GM21825 (cell line): ENCODE measurements around the gene UNCX.

Experiments used
- ATAC-seq: cut with Tn5 transposase; IDR thresholded peaks from one replicate; pipeline ENCODE4 v1.9.1; 2021; ENCODE audit warnings: mild to moderate bottlenecking, moderate library complexity; ENCODE audit not compliant: unreplicated experiment

The UNCX gene

DNA sequence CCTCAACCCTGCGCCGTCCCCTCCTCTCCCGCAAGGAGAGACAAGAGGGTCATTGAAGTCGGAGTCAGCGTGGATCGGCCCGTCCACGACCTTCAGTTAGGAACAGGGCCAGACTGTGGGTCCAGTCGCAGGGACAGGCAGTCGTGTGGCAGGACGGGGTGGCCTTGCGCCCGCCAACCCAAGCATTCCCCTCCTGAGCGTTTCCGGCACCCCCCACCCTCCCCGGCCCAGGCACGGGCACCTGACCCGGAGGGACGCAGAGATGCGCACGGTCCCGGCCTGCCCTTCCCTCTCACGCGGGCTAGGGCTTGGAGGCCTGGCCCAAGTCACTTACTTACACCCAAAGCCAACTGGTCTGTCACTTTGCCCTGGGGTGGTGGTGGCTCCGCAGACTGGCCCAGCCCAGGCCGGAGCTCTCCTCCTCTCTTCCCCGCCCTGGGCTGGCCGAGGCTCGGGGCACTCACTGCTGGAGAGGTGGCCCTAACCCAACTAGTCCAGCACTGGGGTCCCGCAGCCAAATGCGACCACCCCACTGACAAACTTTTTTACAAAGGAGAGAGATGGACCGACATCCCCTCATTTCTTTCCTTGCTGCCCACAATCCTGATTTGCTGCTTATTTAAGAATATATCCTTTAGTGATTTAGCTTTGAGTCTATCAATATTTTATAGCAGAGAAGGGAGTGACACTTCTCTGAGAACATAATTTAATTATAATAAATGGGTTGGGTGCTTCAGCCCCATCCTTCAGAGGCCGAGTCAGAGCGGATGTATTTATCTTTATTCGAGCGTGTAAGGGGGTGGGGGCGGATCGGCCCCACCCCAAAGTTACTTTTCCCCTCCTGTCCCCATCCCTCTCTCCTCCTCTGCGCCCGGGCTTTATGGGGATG, 1.2 kb upstream of the UNCX start:
- no peak for ATAC-seq

DNA sequence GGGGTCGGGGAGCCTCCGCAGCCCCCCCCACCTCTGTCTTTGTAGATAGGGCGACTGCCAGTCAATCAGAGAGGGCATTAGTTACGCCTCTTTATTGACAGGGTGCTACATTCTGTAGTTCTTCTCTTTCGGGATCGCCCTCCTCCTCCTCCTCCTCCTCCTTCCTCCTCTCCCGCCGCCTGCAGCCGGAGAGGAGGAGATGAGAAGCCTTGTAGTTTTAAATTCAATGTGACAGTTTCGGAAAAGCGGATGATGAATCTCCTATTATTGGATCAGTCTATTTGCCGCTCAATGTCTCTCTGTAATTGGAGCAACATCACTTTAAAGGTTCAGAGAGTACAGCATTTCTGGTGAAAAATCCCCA, 587 bp upstream of the UNCX start:
- ATAC-seq, result no peak

DNA sequence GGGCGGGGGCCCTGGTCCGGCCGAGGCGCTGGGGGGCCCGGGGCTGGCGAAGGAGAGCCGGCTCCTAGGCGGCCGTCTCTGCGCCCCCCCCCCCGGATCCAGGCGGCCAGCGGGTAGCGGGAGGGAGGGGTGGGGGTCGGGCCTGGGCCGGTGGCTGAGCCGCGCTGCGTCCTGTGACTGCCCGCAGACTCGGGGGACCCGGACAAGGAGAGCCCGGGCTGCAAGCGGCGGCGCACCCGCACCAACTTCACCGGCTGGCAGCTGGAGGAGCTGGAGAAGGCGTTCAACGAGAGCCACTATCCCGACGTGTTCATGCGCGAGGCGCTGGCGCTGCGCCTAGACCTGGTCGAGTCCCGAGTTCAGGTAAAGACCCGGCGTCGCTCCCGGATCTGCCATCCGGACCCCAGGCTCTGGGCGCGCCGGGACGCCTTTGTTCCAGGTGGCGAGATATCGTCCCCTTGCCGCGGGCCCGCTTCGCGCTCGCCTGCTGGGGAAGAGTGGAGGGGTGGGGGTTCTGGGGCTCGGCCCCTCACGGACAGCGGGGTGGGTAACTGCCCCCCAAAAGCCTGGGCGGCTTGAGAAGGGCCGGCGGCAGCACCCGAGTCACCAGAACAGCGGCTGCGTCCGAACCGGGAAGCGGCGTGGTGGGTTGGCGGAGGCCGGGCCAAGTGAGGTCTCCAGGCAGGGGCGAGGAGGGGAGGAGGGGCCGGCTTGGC, 819 bp downstream of the UNCX start:
- ATAC-seq, result no peak

DNA sequence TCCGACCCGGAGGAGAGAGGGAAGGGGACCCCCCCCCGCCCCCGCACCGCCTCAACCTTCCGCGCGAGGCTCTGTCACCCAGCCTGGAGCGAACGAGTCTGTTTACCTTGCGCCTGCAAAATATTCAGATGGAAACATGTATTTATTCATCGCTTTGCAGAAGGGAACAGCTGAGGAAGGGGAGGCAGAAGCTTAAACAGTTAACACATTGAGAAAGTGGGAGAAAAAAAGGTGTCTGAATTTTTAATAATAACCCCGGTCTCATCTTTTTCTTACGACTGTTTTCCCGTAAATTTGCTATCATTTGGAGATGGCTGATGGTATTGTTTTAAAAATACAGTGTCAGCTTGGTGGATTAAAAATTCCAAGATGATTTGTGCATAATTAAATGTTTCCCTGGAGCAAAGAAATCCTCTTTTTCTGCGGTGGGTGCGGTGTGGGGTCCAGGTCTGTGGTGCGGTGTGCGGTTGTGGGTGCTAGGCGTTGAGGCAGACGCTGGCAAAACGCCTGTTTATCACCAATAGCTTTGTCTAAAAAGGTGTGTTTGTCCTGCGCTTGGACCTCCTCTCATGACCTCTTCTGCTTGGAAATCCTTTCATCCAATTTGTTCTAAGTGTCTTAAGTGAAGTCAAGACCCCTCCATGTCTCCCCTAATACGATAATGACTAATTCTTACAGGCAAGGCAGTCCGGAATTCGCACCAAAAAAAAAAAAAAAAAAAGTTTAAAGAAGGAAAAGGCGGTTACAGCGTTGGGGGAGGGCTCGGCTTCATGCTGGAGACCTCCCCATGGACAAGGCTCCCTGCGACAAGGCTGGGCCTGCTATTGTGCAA, 1.6 kb downstream of the UNCX start:
- no peak for ATAC-seq

DNA sequence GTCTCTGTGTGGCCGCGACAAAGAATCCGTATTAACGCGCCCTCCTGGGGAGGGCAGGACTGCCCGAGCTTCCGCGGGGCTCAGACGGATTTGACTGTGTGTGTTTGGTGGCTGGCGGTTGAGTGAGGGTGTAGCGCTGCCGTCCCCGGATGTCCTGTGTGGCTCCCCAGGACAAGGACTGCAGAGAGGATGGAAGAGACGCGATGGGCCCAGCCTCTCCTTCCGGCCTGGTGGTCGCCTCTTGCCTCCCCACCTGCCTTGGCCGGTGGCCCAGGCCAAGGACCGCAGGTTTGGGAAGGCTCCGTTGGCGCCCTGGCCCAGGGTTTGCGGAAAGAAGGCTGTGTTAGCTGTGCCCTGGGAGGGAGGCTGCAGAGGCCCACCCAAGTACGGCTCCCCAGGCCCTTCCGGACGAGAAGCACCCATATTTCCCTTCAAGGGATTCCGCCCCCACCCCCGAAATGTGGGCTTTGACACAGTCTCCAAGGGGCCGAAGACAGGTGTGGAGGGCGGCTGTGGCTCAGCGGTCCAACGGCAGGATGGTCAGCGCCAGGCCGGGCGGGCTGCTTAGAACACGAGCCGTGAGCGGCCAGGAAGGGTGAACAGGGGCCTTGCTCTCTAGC, 2.3 kb downstream of the UNCX start:
- ATAC-seq, result no peak

DNA sequence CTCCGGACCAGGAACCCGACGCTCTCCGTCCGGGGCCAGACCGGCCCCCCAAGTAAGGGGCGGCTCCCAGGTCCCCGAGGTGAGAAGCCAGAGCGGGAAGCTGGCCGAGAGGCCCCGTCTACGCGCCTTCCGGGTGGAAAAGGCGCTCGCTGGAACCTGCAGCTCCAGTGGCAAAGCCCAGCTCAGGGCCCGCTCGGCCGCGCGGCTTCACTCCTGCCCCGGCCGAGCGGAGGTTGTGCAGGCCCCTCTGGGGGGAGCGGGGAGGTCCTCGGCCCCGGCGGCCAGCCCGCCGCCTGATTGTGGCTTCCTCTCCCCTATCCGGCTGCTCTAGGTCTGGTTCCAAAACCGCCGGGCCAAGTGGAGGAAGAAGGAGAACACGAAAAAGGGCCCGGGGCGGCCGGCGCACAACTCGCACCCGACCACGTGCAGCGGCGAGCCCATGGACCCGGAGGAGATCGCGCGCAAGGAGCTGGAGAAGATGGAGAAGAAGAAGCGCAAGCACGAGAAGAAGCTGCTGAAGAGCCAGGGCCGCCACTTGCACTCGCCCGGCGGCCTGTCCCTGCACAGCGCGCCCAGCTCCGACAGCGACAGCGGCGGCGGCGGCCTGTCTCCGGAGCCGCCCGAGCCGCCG, 2.9 kb downstream of the UNCX start:
- ATAC-seq, result no peak

DNA sequence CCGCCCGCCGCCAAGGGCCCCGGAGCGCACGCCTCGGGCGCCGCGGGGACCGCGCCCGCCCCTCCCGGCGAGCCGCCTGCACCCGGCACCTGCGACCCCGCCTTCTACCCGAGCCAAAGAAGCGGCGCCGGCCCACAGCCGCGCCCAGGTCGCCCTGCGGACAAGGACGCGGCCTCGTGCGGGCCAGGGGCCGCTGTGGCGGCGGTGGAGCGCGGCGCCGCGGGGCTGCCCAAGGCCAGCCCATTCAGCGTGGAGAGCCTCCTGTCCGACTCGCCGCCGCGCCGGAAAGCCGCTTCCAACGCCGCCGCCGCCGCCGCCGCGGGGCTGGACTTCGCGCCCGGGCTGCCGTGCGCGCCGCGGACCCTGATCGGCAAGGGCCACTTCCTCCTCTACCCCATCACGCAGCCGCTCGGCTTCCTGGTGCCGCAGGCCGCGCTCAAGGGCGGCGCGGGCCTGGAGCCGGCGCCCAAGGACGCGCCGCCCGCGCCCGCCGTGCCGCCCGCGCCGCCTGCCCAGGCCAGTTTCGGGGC, 3.5 kb downstream of the UNCX start:
- no peak for ATAC-seq

DNA sequence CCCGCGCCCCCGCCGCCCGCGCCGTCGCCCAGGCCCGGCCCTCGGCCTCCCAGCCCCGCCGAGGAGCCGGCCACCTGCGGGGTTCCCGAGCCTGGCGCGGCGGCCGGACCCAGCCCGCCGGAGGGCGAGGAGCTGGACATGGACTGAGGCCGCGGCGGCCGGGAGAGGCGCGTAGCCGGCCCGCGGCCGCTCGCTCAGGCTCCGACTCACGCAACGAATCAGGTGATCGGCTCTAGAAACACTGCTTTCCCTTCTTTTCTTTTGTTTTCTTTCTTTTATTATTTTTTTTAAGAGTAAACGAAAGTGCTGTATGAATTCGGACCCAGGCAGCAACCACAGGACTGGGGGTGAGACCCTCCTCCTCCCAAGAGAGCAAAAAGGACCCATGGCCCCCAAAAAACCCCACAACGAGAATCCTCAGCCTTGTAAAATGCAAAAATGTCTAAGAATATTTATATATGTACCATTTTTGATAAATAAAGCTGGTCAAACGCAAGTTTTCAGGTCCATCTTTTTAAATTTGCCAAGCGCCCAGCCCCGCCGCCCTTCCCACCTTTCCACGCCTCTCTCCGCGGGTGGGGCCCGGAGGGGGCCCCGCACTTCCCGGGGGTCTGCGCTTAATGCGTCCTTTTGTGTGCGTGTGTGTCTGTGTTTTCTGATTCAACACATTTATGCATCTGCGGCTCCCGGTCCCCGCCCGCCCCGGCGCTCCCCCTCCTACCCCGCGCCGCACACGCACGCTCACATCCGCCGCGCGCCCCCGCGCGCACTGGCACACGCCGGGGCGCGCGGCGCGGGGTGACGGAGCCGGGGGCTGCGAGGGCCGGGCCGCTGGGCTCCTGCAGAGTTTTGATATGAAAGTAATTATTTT, 4.4 kb downstream of the UNCX start:
- no peak for ATAC-seq

DNA sequence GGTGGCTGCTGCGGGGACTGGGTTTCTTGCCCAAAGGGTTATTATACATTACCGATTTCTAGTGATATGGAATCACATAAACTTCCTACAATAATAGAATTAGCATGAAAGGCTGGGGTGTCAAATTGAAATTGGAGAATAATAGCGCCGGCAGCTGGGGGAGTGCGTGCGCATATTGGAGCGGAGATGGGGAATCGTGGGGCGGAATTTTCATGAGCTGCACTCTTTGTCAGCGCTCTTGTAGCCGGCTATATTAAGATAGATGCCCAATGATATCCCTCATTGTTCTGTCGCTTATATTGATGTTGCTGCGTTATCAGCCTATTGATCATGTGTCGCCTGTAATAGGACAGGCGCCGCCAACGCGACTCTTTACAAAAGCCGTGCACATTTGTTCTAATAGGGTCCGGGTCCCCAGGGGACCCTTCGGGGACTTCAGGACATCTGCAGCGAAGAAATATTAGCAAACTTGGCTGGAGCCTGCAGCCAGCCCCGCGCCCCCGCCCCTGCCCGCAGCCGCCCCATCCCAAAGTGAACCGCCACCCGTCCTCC, 5.1 kb downstream of the UNCX start:
- ATAC-seq, result no peak

DNA sequence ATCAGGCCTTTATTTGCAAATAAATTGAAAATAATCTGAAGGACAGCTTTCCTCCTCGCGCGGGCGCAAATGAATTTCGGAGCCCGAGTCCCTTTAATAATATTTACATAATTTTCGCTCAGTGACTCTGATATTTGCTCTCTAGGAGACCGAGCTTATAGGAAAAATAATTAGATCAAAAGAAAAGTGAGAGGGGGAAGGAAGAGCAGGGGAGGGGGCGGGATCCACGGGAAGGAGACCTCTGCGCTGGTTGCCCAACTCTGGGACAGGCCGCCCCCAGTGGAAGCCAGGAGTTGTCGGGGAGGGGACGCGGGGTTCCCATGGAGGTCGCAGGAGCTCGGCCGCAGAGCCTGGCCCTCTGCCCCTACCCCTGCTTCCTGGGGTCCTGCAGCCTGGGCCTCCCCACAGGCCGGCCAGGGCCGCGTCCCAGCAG, 5.8 kb downstream of the UNCX start:
- no peak for ATAC-seq

DNA sequence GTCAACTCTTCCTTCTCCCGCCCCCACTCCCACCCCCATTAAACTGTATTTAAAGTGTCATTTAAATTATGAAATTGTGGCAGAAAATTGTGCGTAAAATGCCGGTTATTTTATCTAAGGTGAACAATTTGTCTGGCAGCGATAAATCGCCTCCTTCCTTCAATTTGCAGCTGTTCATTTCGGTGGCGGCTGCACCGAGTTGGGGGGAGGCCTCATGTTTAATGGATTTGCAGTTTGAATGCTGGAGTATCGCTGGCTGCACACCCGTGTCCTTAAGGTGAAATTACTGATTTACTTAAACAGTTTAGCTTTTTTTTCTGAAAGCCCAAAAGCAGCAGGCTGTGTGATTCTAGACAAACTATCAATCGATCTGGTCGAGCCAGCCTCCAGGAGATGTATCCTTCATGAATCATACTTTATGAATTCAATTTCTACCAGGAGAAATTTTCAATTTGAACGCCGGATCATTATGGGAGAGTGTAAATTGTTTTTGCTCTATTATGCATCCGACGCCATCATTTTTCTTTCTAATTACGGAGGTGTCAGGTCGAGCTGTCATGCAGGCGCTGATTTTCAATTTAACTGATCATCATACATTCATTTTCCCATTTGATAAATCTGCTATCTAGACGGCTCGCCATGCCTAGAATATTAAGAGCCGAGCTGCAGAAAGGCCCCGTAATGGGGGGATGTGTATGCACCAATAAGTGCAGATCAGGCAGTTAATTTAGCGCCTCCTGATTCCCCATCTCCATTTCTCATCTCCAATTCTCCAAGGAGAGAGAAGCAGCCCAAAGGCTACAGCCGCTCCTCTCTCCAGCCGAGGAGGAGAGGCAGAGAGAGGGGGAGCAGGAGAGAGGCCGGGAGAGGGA, 6.5 kb downstream of the UNCX start:
- no peak for ATAC-seq

DNA sequence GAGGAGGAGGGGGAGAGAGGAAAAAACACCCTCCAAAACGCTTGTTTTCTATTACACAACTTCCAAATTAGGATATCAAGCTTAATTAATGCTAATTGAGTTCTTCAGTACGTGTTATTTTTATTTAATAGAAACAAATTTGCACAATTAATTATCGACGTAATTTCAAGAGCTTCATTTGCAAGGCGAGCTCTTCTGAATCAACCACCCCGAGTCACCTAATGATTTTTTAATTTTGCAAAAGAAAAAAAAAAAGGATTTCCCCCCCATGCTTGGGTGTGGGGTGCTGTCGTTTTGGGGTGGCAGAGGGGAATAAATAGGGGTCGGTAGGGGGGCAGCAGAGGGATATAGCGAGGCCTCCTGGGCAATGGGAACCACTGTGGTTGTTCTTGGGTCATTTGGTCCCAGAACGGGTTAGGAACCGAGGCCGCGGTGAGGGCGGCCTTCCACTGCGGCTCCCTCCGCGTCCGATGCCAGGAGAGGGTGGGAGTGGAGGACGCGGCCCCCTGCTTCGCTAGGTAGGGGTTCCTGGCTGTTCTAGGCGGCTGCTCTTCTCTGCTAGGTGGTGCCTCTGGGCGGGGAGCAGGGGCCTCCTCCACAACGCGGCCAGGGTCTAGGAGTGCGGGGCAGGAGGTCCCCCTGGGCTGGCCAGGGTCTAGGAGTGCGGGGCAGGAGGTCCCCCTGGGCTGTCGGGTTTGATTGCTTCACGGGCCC, 7.3 kb downstream of the UNCX start:
- ATAC-seq, result no peak

DNA sequence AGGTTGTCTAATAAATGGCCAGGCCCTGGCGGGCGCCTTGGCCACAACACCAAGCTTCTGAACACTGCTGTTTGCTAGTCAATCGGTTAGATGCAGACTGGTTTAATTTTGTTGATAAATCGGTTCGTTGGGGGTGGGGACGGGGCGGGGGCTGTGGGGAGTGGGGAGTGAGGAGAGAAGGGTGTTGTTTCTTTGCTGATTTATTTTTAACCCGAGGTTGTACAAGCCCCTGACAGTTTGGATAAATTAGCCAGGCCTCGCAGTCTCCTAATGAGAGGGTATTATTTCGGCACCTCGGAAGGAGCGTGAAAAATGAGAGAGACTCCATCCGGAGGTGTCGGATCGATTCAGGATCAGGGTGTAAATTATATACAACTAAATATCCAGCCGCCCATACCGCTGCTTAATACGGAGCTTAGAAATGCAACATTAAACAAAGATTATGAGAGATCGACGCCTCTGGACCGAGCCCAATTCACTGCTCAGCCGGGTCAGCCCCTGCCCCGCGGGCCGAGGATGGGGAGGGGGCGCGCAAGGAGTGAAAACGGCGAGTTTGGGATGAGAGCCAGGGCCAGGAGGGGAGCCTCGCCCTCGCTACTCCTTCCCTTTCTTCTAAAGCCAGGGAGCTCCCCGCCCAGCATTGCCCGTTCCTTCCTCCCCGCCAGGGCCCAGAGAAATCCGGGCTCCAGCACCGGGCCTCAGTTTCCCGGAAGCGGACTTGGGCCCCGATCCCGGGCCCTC, 8.0 kb downstream of the UNCX start:
- no peak for ATAC-seq

DNA sequence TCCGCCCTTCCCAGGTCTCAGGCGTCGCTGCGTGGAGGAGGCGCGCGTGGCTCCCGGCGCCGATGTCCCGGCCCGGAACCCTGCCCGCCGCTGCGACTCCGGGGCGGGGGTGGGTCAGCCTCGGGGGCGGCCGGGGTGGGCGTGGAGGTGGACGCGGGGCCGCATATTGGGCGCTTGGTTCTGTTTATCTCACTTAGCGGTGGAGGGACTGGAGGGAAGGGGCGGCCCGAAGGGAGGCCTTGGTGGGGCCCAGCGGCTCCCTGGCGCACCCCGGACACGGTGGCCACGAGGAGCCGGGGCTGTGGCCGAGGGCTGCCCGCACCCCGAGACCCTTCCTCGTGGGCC, 8.6 kb downstream of the UNCX start:
- ATAC-seq, result no peak

DNA sequence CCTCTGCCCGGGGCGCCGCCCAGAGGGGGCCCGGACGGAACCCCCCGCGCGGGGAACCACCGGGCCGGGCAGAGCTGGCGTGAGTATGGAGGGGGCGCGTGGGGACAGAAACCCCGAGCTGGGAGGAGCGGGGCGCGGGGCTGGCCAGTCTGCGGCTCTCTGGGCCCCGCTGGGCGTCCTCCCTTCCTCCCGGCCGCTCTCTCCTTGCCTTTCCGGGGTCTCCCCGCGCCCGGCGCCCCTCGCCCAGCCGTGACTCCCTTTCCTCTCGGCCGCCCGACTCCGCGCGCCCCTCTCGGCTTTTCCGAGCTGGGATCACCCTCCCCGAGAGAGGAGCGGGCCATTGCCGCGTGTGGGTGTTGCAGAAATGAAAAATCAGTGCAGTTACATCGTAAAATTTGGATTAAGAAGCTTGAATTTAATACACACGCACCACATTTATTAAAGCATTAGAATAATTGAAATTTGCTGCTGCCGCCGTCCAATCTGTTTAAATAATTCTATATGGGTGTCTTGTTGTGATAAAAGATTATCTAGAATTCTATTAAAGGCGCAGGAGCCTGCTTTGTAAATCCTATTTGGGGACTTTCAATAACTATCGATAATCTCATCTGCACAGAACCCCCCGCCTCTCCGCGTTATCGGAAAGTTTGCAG, 9.1 kb downstream of the UNCX start:
- ATAC-seq, result no peak

DNA sequence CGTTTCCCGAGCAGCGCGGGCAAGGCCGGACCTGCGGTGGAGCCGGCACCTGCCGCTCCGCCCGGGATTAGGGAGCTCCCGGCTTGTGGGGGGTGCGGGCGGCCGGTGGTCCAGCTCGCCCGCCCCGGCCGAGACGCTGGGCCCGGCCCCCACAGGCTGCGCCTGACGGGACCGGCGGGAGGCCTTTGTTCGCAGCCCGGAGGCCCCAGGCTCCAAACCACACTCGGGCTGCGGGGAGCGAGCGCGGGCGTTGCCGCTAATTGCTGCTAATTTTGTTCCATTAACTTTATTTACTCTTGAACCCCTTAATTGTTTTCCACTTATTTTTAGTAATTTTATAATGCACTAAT, 9.6 kb downstream of the UNCX start:
- ATAC-seq, result no peak
